ENCODE results near the gene PIK3CD.

GRCh38 chr1:9737057-9737456, 85.5 kb downstream of the PIK3CD start:
- TF ChIP-seq POLR2A (IDR thresholded peaks at IDR 0.05; ENCODE audit: low read length) = no peak
- TF ChIP-seq GATA1 (IDR thresholded peaks at IDR 0.05; ENCODE audit: low read depth, low read length) = no peak

Measured in erythroblast (primary cell).